Neural progenitor cell (in vitro differentiated cells): ENCODE measurements around the gene PRDM5.

Source experiments
- EZH2 ChIP-seq: fragments of 200-600 bp; sonication (generic); IDR thresholded peaks from 2 replicates; pipeline ENCODE4 v1.6.1; 2017; ENCODE audit warnings: antibody characterized with exemption, mild to moderate bottlenecking, moderate library complexity
- TF ChIP-seq, protein P1 (sequence below): fragments of 200-600 bp; sonication (generic); IDR thresholded peaks from 2 replicates; pipeline ENCODE4 v1.5.1; 2017; ENCODE audit warnings: antibody characterized with exemption, mild to moderate bottlenecking

GRCh38 chr4:120667102-120667501 is 255.4 kb downstream of the PRDM5 start:
- TF ChIP-seq, protein P1, sequence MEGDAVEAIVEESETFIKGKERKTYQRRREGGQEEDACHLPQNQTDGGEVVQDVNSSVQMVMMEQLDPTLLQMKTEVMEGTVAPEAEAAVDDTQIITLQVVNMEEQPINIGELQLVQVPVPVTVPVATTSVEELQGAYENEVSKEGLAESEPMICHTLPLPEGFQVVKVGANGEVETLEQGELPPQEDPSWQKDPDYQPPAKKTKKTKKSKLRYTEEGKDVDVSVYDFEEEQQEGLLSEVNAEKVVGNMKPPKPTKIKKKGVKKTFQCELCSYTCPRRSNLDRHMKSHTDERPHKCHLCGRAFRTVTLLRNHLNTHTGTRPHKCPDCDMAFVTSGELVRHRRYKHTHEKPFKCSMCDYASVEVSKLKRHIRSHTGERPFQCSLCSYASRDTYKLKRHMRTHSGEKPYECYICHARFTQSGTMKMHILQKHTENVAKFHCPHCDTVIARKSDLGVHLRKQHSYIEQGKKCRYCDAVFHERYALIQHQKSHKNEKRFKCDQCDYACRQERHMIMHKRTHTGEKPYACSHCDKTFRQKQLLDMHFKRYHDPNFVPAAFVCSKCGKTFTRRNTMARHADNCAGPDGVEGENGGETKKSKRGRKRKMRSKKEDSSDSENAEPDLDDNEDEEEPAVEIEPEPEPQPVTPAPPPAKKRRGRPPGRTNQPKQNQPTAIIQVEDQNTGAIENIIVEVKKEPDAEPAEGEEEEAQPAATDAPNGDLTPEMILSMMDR, result no peak
- no peak for TF ChIP-seq EZH2
